A549 (cell line): ENCODE measurements around the gene DGLUCY. TPM values are rescaled to one million over a fixed set of nuclear protein-coding genes. Genes with fewer than 3 reads are reported as not detected.
A peak's percentile ranks its signal among the peaks of the same experiment; 100 is the strongest.

Experiments used
- ATAC-seq, 2 experiments: fragments of 200-7000 bp in 1 of 2; fragments of >200 bp in 1 of 2; cut with Nextera tagmentation in 1 of 2; cut with Tn5 transposase in 1 of 2; 3 replicates each; pipeline versions ENCODE4 v1.8.0 to v1.9.1; 2018 to 2020; ENCODE audit warnings: mild to moderate bottlenecking in 1 of 2, moderate library complexity in 1 of 2
- CTCF ChIA-PET: fragments of 300-600 bp; sonication (Branson Sonifier 250); formaldehyde crosslinking; extraction: SDS; loops from one replicate; lab custom pipeline; 2021; ENCODE audit warnings: antibody characterized with exemption, inconsistent platforms; lab: Yijun Ruan, JAX
- POLR2A ChIA-PET: fragments of 350-600 bp; formaldehyde crosslinking; extraction: SDS; loops from one replicate; lab custom pipeline; 2021; ENCODE audit warnings: antibody characterized with exemption, inconsistent platforms; lab: Yijun Ruan, JAX
- DNase-seq, 2 experiments: peaks; one replicate each; pipeline versions ENCODE4 v3.0.0 to v3.0.0-alpha.2; 2011 to 2016; ENCODE audit warnings: low read depth in 1 of 2, low spot score in 1 of 2
- FAIRE-seq: peaks from 2 replicates; lab custom pipeline; 2011; peaks lifted over from hg19 to GRCh38; lab: Jason Lieb, UNC
- H3K27ac ChIP-seq, 2 experiments: fragments of >200 bp; sonication (Bioruptor Twin); formaldehyde crosslinking; 3 replicates each; pipeline ENCODE4 v1.5.1; 2016 to 2017
- H3K4me1 ChIP-seq: fragments of >200 bp; sonication (Bioruptor Twin); formaldehyde crosslinking; 3 replicates; pipeline ENCODE4 v1.6.1; 2016
- H3K4me2 ChIP-seq: fragments of >200 bp; sonication (Bioruptor Twin); formaldehyde crosslinking; 3 replicates; pipeline ENCODE4 v1.6.1; 2016
- H3K4me3 ChIP-seq: fragments of >200 bp; sonication (Bioruptor Twin); formaldehyde crosslinking; 3 replicates; pipeline ENCODE4 v1.5.1; 2016
- H3K9me3 ChIP-seq: fragments of >200 bp; sonication (Bioruptor Twin); formaldehyde crosslinking; 3 replicates; pipeline ENCODE4 v1.6.1; 2016
- ATOH8 ChIP-seq: fragments of 250-450 bp; sonication (Bioruptor Pico); IDR thresholded peaks from 2 replicates; pipeline ENCODE4 v1.5.0; 2020; ENCODE audit warnings: low read depth, mild to moderate bottlenecking, moderate library complexity
- CBX8 ChIP-seq: fragments of 200-600 bp; sonication (generic); IDR thresholded peaks from 2 replicates; pipeline ENCODE4 v1.6.1; 2016
- CTCF ChIP-seq: fragments of >200 bp; sonication (Bioruptor Twin); formaldehyde crosslinking; IDR thresholded peaks from 3 replicates; pipeline ENCODE4 v1.5.1; 2016
- E2F6 ChIP-seq: IDR thresholded peaks from 2 replicates; pipeline ENCODE4 v1.6.1; 2012; ENCODE audit warnings: low read depth, borderline replicate concordance
- EHMT2 ChIP-seq: fragments of 200-600 bp; sonication (generic); IDR thresholded peaks from 2 replicates; pipeline ENCODE4 v1.6.1; 2016; ENCODE audit warnings: antibody characterized with exemption, low read depth, mild to moderate bottlenecking, moderate library complexity
- ELK1 ChIP-seq: fragments of 150-350 bp; IDR thresholded peaks from 2 replicates; pipeline ENCODE4 v1.6.1; 2014; ENCODE audit warnings: low read depth, mild to moderate bottlenecking, low read length
- ESRRA ChIP-seq: fragments of 150-350 bp; IDR thresholded peaks from 2 replicates; pipeline ENCODE4 v1.6.1; 2014; ENCODE audit warnings: mild to moderate bottlenecking, low read length, borderline replicate concordance
- FOSL2 ChIP-seq, 2 experiments: fragments of 450-650 bp in 1 of 2; fragments of >200 bp in 1 of 2; sonication (Bioruptor Twin) in 1 of 2; formaldehyde crosslinking; IDR thresholded peaks; 2 replicates each; pipeline versions ENCODE4 v1.5.0 to v1.6.1; 2016 to 2020; ENCODE audit warnings: mild to moderate bottlenecking in 1 of 2, moderate library complexity in 1 of 2
- FOXS1 ChIP-seq: fragments of 250-450 bp; sonication (Bioruptor Pico); IDR thresholded peaks from 2 replicates; pipeline ENCODE4 v1.5.0; 2020; ENCODE audit warnings: mild to moderate bottlenecking, moderate library complexity
- GATA3 ChIP-seq: IDR thresholded peaks from 2 replicates; pipeline ENCODE4 v1.6.1; 2012; ENCODE audit warnings: borderline replicate concordance
- HOXB13 ChIP-seq: fragments of 250-450 bp; sonication (Bioruptor Pico); IDR thresholded peaks from 2 replicates; pipeline ENCODE4 v1.5.0; 2020; ENCODE audit warnings: low read depth, mild to moderate bottlenecking, moderate library complexity
- JUN ChIP-seq, 2 experiments: fragments of >200 bp; sonication (Bioruptor Twin); formaldehyde crosslinking; IDR thresholded peaks; 2 replicates in 1 of 2; 3 replicates in 1 of 2; pipeline ENCODE4 v1.6.1; 2016 to 2017
- JUNB ChIP-seq: fragments of >200 bp; sonication (Bioruptor Twin); formaldehyde crosslinking; IDR thresholded peaks from 2 replicates; pipeline ENCODE4 v1.6.1; 2016
- MAFK ChIP-seq: fragments of 450-650 bp; IDR thresholded peaks from 2 replicates; pipeline ENCODE4 v1.6.1; 2014; ENCODE audit not compliant: partially characterized antibody
- MAZ ChIP-seq: fragments of 150-350 bp; IDR thresholded peaks from 2 replicates; pipeline ENCODE4 v1.6.1; 2014; ENCODE audit warnings: antibody characterized with exemption, low read depth, low read length, borderline replicate concordance
- PHF8 ChIP-seq: fragments of 200-600 bp; sonication (generic); IDR thresholded peaks from 2 replicates; pipeline ENCODE4 v1.6.1; 2016; ENCODE audit warnings: low read depth, mild to moderate bottlenecking, antibody characterized with exemption, moderate library complexity, borderline replicate concordance
- POLR2AphosphoS2 ChIP-seq: conservative IDR thresholded peaks from 2 replicates; pipeline ENCODE4 v1.6.1; 2012; ENCODE audit warnings: low read length, improper control_type of control experiment, inconsistent platforms
- RAD21 ChIP-seq, 2 experiments: fragments of >200 bp in 1 of 2; sonication (Bioruptor Twin) in 1 of 2; formaldehyde crosslinking in 1 of 2; IDR thresholded peaks in 1 of 2; conservative IDR thresholded peaks in 1 of 2; 2 replicates in 1 of 2; 3 replicates in 1 of 2; pipeline ENCODE4 v1.6.1; 2012 to 2018; ENCODE audit warnings: inconsistent platforms in 1 of 2
- RARB ChIP-seq: fragments of 250-450 bp; sonication (Bioruptor Pico); IDR thresholded peaks from 2 replicates; pipeline ENCODE4 v1.8.0; 2021; ENCODE audit warnings: mild to moderate bottlenecking, moderate library complexity
- RFX5 ChIP-seq: fragments of 450-650 bp; IDR thresholded peaks from 2 replicates; pipeline ENCODE4 v1.7.1; 2014; ENCODE audit warnings: antibody characterized with exemption, mild to moderate bottlenecking, moderate library complexity
- RNF2 ChIP-seq: fragments of 200-600 bp; sonication (generic); IDR thresholded peaks from 2 replicates; pipeline ENCODE4 v1.6.1; 2016; ENCODE audit warnings: low read depth, mild to moderate bottlenecking, antibody characterized with exemption, moderate library complexity, borderline replicate concordance
- TFCP2L1 ChIP-seq: fragments of 250-450 bp; sonication (Bioruptor Pico); IDR thresholded peaks from 2 replicates; pipeline ENCODE4 v1.5.0; 2021; ENCODE audit warnings: mild to moderate bottlenecking
- TP53 ChIP-seq: fragments of 250-450 bp; sonication (Bioruptor Pico); IDR thresholded peaks from 2 replicates; pipeline ENCODE4 v1.5.0; 2021; ENCODE audit warnings: mild to moderate bottlenecking, moderate library complexity
- ZC3H11A ChIP-seq: fragments of 450-650 bp; IDR thresholded peaks from 2 replicates; pipeline ENCODE4 v1.6.1; 2014; ENCODE audit warnings: antibody characterized with exemption, mild to moderate bottlenecking
- ZFP36 ChIP-seq: fragments of 450-650 bp; IDR thresholded peaks from 2 replicates; pipeline ENCODE4 v1.6.1; 2014; ENCODE audit warnings: borderline replicate concordance; ENCODE audit not compliant: partially characterized antibody
- ZSCAN20 ChIP-seq: fragments of 250-450 bp; sonication (Bioruptor Pico); IDR thresholded peaks from 2 replicates; pipeline ENCODE4 v1.8.0; 2022; ENCODE audit warnings: mild to moderate bottlenecking, moderate library complexity
- WGBS: methylation state at CpG from one replicate; pipeline ENCODE4 v1.1.6; 2017; ENCODE audit errors: missing lambda C conversion rate; 5-methylcytosine and 5-hydroxymethylcytosine counted together
- polyA plus RNA-seq, 4 experiments: library from polyadenylated mRNA; depleted of rRNA in 3 of 4; stranded (reverse); fragments of >200 nt; fragmentation: RNase III in 1 of 4; extraction: RNeasy Plus Mini Kit Qiagen cat#74134 plus additional on column Dnase treatment in 1 of 4; gene quantifications; 2 replicates in 3 of 4; 3 replicates in 1 of 4; pipeline ENCODE4 v1.2.3, GENCODE V29; 2011 to 2017

The DGLUCY gene
- polyA plus RNA-seq, 2 of the 4 experiments (the other 2 are of a cell fraction): 14.4 to 17.5 TPM

- ATAC-seq: no peak
- ChIA-PET CTCF (interaction anchor here (1.0 kb wide), 2 partner anchors 42 to 220 kb away, joined by 3 to 5 read pairs; no protein-coding TSS in a partner anchor), POLR2A (no interaction called here)
- Histone ChIP-seq H3K4me3 (no peak overlapping the region), H3K27ac (no peak overlapping the region), H3K9me3 (peaks cover 9% of the 10 kb centered on the region; the same call in 2 of the 3 replicates), H3K4me2 (no peak overlapping the region), H3K4me1 (no peaks in the 10 kb centered on the region)
- TF ChIP-seq CBX8 (no peak), RFX5 (no peak), E2F6 (no peak), RAD21 (conservative IDR thresholded peaks at IDR 0.05 in 1 of 2, IDR thresholded peaks at IDR 0.05 in 1 of 2) (no peak), POLR2AphosphoS2 (no peak), ESRRA (no peak), EHMT2 (no peak), RNF2 (no peak), ELK1 (no peak), FOXS1 (CRISPR knock-in tag) (no peak), MAFK (no peak), CTCF (no peak), GATA3 (no peak), ZFP36 (no peak), ZC3H11A (no peak)
- WGBS: 94% methylated on average over 4 of the region's 4 CpGs
- no peak for DNase-seq
- FAIRE-seq: no peak
Measured at GRCh38 chr14:91128699-91129098, 14.8 kb downstream of the DGLUCY start.

GRCh38 chr14:91129261-91129660 is 15.4 kb downstream of the DGLUCY start:
- ChIA-PET POLR2A (interaction anchor here (0.7 kb wide), 1 partner anchor 94 kb away, joined by 4 read pairs; no protein-coding TSS in a partner anchor), CTCF (no interaction called here)
- ATAC-seq (no peak), DNase-seq (no peak), FAIRE-seq (no peak)
- Histone ChIP-seq H3K4me3 (no peak overlapping the region), H3K4me2 (no peak overlapping the region), H3K4me1 (no peaks in the 10 kb centered on the region), H3K27ac (no peak overlapping the region), H3K9me3 (peaks cover 9% of the 10 kb centered on the region; the same call in 2 of the 3 replicates)
- TF ChIP-seq FOSL2 (IDR thresholded peaks at IDR 0.05): no peak
- peak; percentile 30; the same call in 1 of the 2 replicates for TF ChIP-seq FOSL2 (CRISPR knock-in tag; IDR thresholded peaks at IDR 0.05)
- TF ChIP-seq PHF8: no peak
- WGBS: 66% methylated on average over 2 of the region's 2 CpGs

GRCh38 chr14:91135039-91135438 is 21.2 kb downstream of the DGLUCY start:
- H3K4me3 ChIP-seq: no peak overlapping the region
- FAIRE-seq: no peak
- ChIA-PET CTCF (interaction anchor here (1.0 kb wide), 2 partner anchors 38 to 232 kb away, joined by 4 read pairs; no protein-coding TSS in a partner anchor), POLR2A (interaction anchor here (0.6 kb wide), 1 partner anchor 120 kb away, joined by 4 read pairs; no protein-coding TSS in a partner anchor)
- no peak overlapping the region for H3K4me2 ChIP-seq
- no peak overlapping the region for H3K27ac ChIP-seq
- no peak for ATAC-seq
- DNase-seq: no peak
- WGBS: 90% methylated on average over 7 of the region's 7 CpGs
- 0 out of 3 replicates have a peak, but pooled peaks cover 4% of the 10 kb centered on the region for H3K4me1 ChIP-seq
- no peaks in the 10 kb centered on the region for H3K9me3 ChIP-seq
- TF ChIP-seq ZSCAN20 (CRISPR knock-in tag) (no peak), JUN (IDR thresholded peaks at IDR 0.05) (no peak), E2F6 (no peak), FOSL2 (IDR thresholded peaks at IDR 0.05) (no peak), FOSL2 (CRISPR knock-in tag; IDR thresholded peaks at IDR 0.05) (no peak), HOXB13 (CRISPR knock-in tag) (no peak), TP53 (CRISPR knock-in tag) (no peak), JUNB (no peak), CTCF (no peak), EHMT2 (no peak), TFCP2L1 (no peak), MAZ (no peak), RARB (no peak), ATOH8 (CRISPR knock-in tag) (no peak)
